H9 (cell line): ENCODE results near the gene ASIC3. TPM values are rescaled to one million over a fixed set of nuclear protein-coding genes. Genes with fewer than 3 reads are reported as not detected.
A peak's percentile ranks its signal among the peaks of the same experiment; 100 is the strongest.

Experiments used
- DNase-seq: peaks from one replicate; pipeline ENCODE4 v3.0.0-alpha.2; 2017
- H2AFZ ChIP-seq: one replicate; pipeline ENCODE4 v1.6.1; 2013; ENCODE audit warnings: mild to moderate bottlenecking, low read length, control low read depth, moderate library complexity
- H2AK5ac ChIP-seq: 2 replicates; pipeline ENCODE4 v1.6.1; 2013; ENCODE audit warnings: low read length, control low read depth, mixed read lengths; ENCODE audit not compliant: insufficient read length
- H2BK120ac ChIP-seq: one replicate; pipeline ENCODE4 v1.6.1; 2013; ENCODE audit warnings: low read depth, mild to moderate bottlenecking, low read length, control low read depth, inconsistent platforms; ENCODE audit not compliant: poor library complexity, severe bottlenecking
- H2BK12ac ChIP-seq: 2 replicates; pipeline ENCODE4 v1.6.1; 2013; ENCODE audit warnings: low read length, control low read depth, mixed read lengths, low read depth; ENCODE audit not compliant: insufficient read length
- H2BK15ac ChIP-seq: 2 replicates; pipeline ENCODE4 v1.6.1; 2013; ENCODE audit warnings: low read depth, low read length, control low read depth
- H2BK20ac ChIP-seq: one replicate; pipeline ENCODE4 v1.6.1; 2013; ENCODE audit warnings: low read depth, mild to moderate bottlenecking, low read length, control low read depth, inconsistent platforms; ENCODE audit not compliant: poor library complexity, severe bottlenecking
- H2BK5ac ChIP-seq: 2 replicates; pipeline ENCODE4 v1.6.1; 2013; ENCODE audit warnings: low read length, control low read depth, mixed read lengths; ENCODE audit not compliant: insufficient read length
- H3K14ac ChIP-seq: 2 replicates; pipeline ENCODE4 v1.6.1; 2013; ENCODE audit warnings: low read length, control low read depth; ENCODE audit not compliant: insufficient read depth
- H3K18ac ChIP-seq: 2 replicates; pipeline ENCODE4 v1.6.1; 2013; ENCODE audit warnings: low read depth, mild to moderate bottlenecking, mixed read lengths, low read length, control low read depth; ENCODE audit not compliant: insufficient read length
- H3K23ac ChIP-seq: 2 replicates; pipeline ENCODE4 v1.6.1; 2013; ENCODE audit warnings: low read length, control low read depth, mixed read lengths, low read depth; ENCODE audit not compliant: insufficient read length
- H3K23me2 ChIP-seq: 2 replicates; pipeline ENCODE4 v1.6.1; 2013; ENCODE audit warnings: low read depth, mild to moderate bottlenecking, mixed read lengths, low read length, control low read depth; ENCODE audit not compliant: insufficient read length, poor library complexity, severe bottlenecking
- H3K27ac ChIP-seq: 2 replicates; pipeline ENCODE4 v1.5.1; 2013; ENCODE audit warnings: low read length, control low read depth, mixed read lengths, low read depth; ENCODE audit not compliant: insufficient read length
- H3K27me3 ChIP-seq: 2 replicates; pipeline ENCODE4 v1.6.1; 2013; ENCODE audit warnings: low read length, control low read depth, inconsistent platforms; ENCODE audit not compliant: insufficient read depth
- H3K4ac ChIP-seq: 2 replicates; pipeline ENCODE4 v1.6.1; 2013; ENCODE audit warnings: low read depth, mild to moderate bottlenecking, control low read depth, inconsistent platforms, low read length, moderate library complexity
- H3K4me1 ChIP-seq: 2 replicates; pipeline ENCODE4 v1.6.1; 2013; ENCODE audit warnings: low read length, control low read depth, inconsistent platforms; ENCODE audit not compliant: insufficient read depth
- H3K4me2 ChIP-seq: 2 replicates; pipeline ENCODE4 v1.6.1; 2013; ENCODE audit warnings: low read length, control low read depth, mixed read lengths; ENCODE audit not compliant: insufficient read length, insufficient read depth
- H3K56ac ChIP-seq: 2 replicates; pipeline ENCODE4 v1.6.1; 2013; ENCODE audit warnings: low read depth, mild to moderate bottlenecking, mixed read lengths, low read length, control low read depth; ENCODE audit not compliant: insufficient read length
- H3K79me1 ChIP-seq: 2 replicates; pipeline ENCODE4 v1.6.1; 2013; ENCODE audit warnings: low read depth, mild to moderate bottlenecking, moderate library complexity, low read length, control low read depth, inconsistent platforms; ENCODE audit not compliant: insufficient read depth, poor library complexity, severe bottlenecking
- H3K79me2 ChIP-seq: 2 replicates; pipeline ENCODE4 v1.6.1; 2013; ENCODE audit warnings: low read length, control low read depth, inconsistent platforms; ENCODE audit not compliant: insufficient read depth
- H3K9ac ChIP-seq: 2 replicates; pipeline ENCODE4 v1.6.1; 2013; ENCODE audit warnings: low read length, control low read depth, mixed read lengths; ENCODE audit not compliant: insufficient read length; ENCODE audit errors: extremely low read depth
- H3K9me3 ChIP-seq: one replicate; pipeline ENCODE4 v1.6.1; 2013; ENCODE audit warnings: low read depth, low read length, inconsistent platforms; ENCODE audit not compliant: control insufficient read depth
- H3T11ph ChIP-seq: one replicate; pipeline ENCODE4 v1.6.1; 2013; ENCODE audit warnings: mild to moderate bottlenecking, low read length, control low read depth, inconsistent platforms
- H4K20me1 ChIP-seq: one replicate; pipeline ENCODE4 v1.6.1; 2013; ENCODE audit not compliant: control insufficient read depth, insufficient read length, insufficient read depth
- H4K5ac ChIP-seq: 2 replicates; pipeline ENCODE4 v1.6.1; 2013; ENCODE audit warnings: low read depth, mild to moderate bottlenecking, mixed read lengths, low read length, control low read depth; ENCODE audit not compliant: insufficient read length
- H4K8ac ChIP-seq: replicated peaks from 2 replicates; pipeline ENCODE4 v1.6.1; 2013; ENCODE audit warnings: low read length, control low read depth, mixed read lengths, low read depth; ENCODE audit not compliant: insufficient read length
- H4K91ac ChIP-seq: 2 replicates; pipeline ENCODE4 v1.6.1; 2013; ENCODE audit warnings: low read depth, mild to moderate bottlenecking, moderate library complexity, mixed read lengths, low read length, control low read depth; ENCODE audit not compliant: insufficient read length
- H3K27ac Mint-ChIP-seq, 3 experiments: 2 replicates in 2 of 3; 3 replicates in 1 of 3; pipeline ENCODE4 v1.8.0; 2020 to 2021; ENCODE audit warnings: mixed read lengths in 3 of 3, mild to moderate bottlenecking in 1 of 3, moderate library complexity in 1 of 3
- H3K27me3 Mint-ChIP-seq: 2 replicates; pipeline ENCODE4 v1.8.0; 2021; ENCODE audit warnings: low read depth, mild to moderate bottlenecking, moderate library complexity, mixed read lengths
- H3K36me3 Mint-ChIP-seq, 3 experiments: 2 replicates in 2 of 3; 3 replicates in 1 of 3; pipeline ENCODE4 v1.8.0; 2020 to 2021; ENCODE audit warnings: low read depth in 3 of 3, mixed read lengths in 3 of 3; ENCODE audit not compliant: insufficient read depth in 1 of 3
- H3K4me1 Mint-ChIP-seq, 2 experiments: 2 replicates each; pipeline ENCODE4 v1.8.0; 2020; ENCODE audit warnings: mixed read lengths in 2 of 2
- H3K4me3 Mint-ChIP-seq, 2 experiments: 2 replicates in 1 of 2; 3 replicates in 1 of 2; pipeline ENCODE4 v1.8.0; 2020 to 2021; ENCODE audit warnings: mild to moderate bottlenecking in 2 of 2, mixed read lengths in 2 of 2, moderate library complexity in 1 of 2
- H3K9me3 Mint-ChIP-seq, 2 experiments: 2 replicates in 1 of 2; 3 replicates in 1 of 2; pipeline ENCODE4 v1.8.0; 2020; ENCODE audit warnings: mild to moderate bottlenecking in 2 of 2, mixed read lengths in 2 of 2, moderate library complexity in 1 of 2
- WGBS: extraction: QIAGEN DNeasy Blood & Tissue Kit; methylation state at CpG from one replicate; pipeline ENCODE4 v1.1.7; 2013; ENCODE audit warnings: missing lambda C conversion rate, low lambda C conversion rate, mixed read lengths; ENCODE audit not compliant: insufficient read length; ENCODE audit errors: extremely low coverage; 5-methylcytosine and 5-hydroxymethylcytosine counted together
- total RNA-seq: library from RNA; stranded (reverse); gene quantifications from 2 replicates; pipeline ENCODE4 v1.2.1, GENCODE V29; 2021
- TF ChIP-seq, protein P1 (sequence below): fragments of 200-600 bp; sonication (generic); conservative IDR thresholded peaks from 3 replicates; pipeline ENCODE4 v1.8.0; 2021; ENCODE audit warnings: antibody characterized with exemption, mild to moderate bottlenecking

ASIC3 gene
- total RNA-seq, 1 experiment from 2014 or later: 1.7 TPM

DNA sequence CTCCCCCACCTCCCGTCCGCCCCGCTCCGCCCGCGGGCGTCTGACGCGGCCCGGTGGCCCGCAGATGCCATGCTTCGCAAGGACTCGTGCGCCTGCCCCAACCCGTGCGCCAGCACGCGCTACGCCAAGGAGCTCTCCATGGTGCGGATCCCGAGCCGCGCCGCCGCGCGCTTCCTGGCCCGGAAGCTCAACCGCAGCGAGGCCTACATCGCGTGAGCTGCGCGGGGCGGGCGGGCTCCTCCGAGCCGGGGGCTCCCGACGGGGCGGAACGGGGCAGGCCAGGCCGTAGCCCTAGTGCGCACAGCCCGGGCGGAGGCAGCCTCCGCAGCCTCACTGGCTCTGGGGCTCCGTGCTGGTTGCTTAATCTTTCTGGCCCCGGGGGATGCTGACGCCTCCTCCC, 2.8 kb downstream of the ASIC3 start:
- no peak overlapping the region for H3K4me2 ChIP-seq
- peak; percentile 90 for DNase-seq

More for the DNA sequence above, 2.8 kb downstream of the ASIC3 start:
- Histone ChIP-seq H3K14ac (peak overlapping the region; percentile 77; the same call in 1 of the 2 replicates), H4K5ac (no peak overlapping the region), H2AK5ac (no peak overlapping the region), H2BK12ac (no peak overlapping the region), H3K27me3 (peaks cover 6% of the 10 kb centered on the region; the same call in 1 of the 2 replicates), H3K23me2 (no peaks in the 10 kb centered on the region), H2BK15ac (no peak overlapping the region), H3K4me1 (no peaks in the 10 kb centered on the region), H3K79me1 (no peaks in the 10 kb centered on the region), H4K8ac (no peak overlapping the region), H4K20me1 (no peaks in the 10 kb centered on the region), H2BK20ac (no peak overlapping the region), H3K9me3 (no peaks in the 10 kb centered on the region), H3K56ac (no peak overlapping the region), H2AFZ (no peak overlapping the region), H4K91ac (no peak overlapping the region), H3K4ac (no peak overlapping the region), H3K18ac (no peak overlapping the region), H3K79me2 (no peaks in the 10 kb centered on the region), H2BK5ac (no peak overlapping the region), H2BK120ac (no peak overlapping the region), H3T11ph (no peak overlapping the region), H3K9ac (no peak overlapping the region), H3K23ac (no peak overlapping the region), H3K27ac (no peak overlapping the region)
- H3K4me1 Mint-ChIP-seq: peaks cover 0 to 4% of the 10 kb centered on the region in 2 experiments; a peak in 3 of 4 replicates
- H3K9me3 Mint-ChIP-seq: no peaks in the 10 kb centered on the region
- TF ChIP-seq, protein P1, sequence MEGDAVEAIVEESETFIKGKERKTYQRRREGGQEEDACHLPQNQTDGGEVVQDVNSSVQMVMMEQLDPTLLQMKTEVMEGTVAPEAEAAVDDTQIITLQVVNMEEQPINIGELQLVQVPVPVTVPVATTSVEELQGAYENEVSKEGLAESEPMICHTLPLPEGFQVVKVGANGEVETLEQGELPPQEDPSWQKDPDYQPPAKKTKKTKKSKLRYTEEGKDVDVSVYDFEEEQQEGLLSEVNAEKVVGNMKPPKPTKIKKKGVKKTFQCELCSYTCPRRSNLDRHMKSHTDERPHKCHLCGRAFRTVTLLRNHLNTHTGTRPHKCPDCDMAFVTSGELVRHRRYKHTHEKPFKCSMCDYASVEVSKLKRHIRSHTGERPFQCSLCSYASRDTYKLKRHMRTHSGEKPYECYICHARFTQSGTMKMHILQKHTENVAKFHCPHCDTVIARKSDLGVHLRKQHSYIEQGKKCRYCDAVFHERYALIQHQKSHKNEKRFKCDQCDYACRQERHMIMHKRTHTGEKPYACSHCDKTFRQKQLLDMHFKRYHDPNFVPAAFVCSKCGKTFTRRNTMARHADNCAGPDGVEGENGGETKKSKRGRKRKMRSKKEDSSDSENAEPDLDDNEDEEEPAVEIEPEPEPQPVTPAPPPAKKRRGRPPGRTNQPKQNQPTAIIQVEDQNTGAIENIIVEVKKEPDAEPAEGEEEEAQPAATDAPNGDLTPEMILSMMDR: no peak
- peaks cover 63% of the 10 kb centered on the region for H3K27me3 Mint-ChIP-seq
- no peak overlapping the region for H3K4me3 Mint-ChIP-seq
- H3K27ac Mint-ChIP-seq: no peak overlapping the region
- peaks cover 0 to 11% (median 0%) of the 10 kb centered on the region in 3 experiments; a peak in 2 of 7 replicates for H3K36me3 Mint-ChIP-seq
- no CpG with 5 or more reads among the region's 50 CpGs for WGBS
